KBM-7 (cell line): ENCODE measurements around the gene RNF148.
"Not testable (repeated sequence)": the region's sequence is repeated elsewhere in the genome, so short reads cannot be mapped to it uniquely, and the experiment has no call there.

Experiments used
- DNase-seq: peaks from one replicate; pipeline ENCODE4 v3.0.0-alpha.2; 2015
- in situ Hi-C: fragments of 300-500 bp; cut with MboI; formaldehyde crosslinking; loops from 2 replicates; pipeline ENCODE4 v1.14.3; 2020; ENCODE audit warnings: low sequenced_read_pairs, low pct_unique_long_range_greater_than_20kb, mixed read lengths

Gene RNF148

DNA sequence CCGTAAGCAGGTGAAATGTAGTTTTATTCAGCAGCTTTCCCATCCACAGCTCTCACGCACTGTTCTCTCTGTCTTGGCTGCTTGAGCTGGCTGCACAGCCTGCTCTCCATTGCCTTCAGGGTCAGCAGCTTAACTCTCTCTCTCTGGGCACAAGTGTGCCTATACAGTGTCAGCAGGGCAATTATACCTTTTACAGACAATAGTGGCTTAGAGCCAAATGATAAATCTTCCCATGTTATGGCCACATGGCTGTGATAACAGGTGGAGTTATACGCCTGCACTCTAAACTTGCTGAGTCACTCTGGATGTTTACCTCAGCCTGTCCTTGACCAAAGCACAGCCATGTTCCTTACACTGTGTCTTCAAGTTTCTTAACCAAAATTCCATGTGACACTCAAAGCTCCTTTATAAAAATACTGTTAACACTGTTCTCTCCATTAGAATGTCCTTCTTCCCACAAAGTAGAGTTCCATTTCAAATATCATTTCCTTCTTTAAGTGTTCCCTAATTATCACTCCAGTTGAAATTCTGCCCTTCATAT is 9.9 kb downstream of the RNF148 start:
- no peak for DNase-seq
- in situ Hi-C loops = no loop called here

DNA sequence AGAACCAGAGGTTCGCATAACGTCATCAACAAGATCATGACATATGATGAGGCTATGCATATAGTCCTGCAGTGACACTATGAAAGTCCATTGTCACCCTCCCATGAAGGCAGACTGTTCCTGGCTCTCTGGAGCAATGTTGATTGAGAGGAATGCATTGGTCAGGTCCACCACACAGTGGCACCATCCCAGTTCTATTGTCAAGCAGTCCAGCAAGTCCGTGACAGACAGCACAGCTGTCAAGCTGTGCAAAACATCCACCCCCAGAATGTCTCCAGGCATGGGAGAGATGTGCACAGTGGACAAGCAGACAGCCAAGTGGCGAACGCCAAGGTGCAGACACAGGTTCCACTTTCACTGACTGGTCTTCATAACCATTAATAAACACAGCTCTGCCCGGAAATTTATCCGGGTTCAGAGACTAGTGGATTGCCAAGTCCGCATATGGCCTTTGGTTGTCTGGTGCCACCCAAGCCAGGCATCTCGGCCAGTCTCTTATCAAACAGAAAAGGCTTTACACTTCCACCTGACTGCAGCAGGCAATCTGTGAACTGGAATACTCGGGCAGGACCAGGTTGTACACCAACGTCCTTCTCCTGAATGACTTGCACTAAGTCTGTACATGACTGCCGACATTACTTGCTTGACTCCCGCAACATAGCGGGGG is 11.0 kb downstream of the RNF148 start:
- in situ Hi-C loops = no loop called here

DNA sequence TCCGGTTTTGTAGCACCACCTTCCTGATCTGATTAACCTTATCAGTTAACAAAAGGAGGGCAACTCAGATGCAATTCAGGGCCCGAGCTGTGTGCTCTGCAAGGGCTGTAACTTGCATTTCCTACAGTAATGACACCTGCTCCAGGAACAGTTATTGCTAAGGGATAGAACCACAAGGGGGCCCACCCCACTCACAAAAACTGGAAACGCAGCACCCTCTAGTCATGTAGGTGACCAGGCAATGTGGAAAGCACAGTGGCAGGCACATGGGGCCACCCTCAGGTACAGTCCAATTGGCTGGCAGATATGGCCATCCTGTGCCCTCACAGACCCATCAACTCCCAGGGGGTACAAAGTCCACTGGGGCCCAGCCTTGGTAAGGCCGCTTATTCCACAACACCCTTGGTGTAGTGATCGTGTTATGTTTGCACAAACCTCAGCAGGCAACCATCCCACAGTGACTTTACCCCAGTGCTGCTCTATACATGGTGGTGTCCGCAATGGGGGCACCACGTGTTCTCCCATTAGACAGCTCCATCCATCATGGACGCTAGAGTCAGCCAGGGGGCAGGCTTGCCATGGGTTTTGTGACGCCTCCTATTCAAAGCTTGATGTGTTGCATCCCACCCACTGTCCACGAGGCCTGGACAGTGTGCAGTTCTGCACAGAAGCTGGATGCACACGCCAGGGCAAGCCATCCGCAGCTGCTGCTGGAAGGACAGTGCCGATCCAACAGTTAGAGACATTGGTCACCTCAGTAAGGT is 13.2 kb downstream of the RNF148 start:
- in situ Hi-C loops = no loop called here
- no peak for DNase-seq

More for the DNA sequence above, 11.0 kb downstream of the RNF148 start:
- no peak for DNase-seq

DNA sequence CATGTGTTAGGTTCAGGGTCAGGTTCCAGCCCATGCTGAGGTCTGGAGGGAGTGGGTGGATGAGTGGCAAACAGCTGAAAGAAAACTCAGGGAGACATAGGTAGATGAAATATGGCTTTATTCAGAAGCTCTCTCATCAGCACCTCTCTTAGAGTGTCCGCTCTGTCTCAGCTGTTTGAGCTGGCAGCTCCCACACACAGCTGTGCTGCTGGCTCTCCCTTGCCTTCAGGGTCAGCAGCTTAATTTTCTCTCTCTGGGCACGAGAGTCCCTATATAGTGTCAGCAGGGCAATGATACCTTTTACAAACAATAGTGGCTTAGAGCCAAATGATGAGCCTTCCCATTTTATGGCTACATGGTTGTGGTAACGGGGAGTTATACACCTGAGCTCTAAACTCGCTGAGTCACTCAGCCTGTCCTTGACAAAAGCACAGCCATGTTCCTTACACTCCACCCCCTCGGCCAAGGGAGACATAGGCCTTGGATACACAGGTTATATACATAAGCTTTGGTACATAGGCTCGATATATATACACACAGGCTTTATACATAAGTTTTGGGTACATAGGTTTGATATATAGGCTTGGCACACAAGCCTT is 14.2 kb downstream of the RNF148 start:
- in situ Hi-C loops = no loop called here
- no peak for DNase-seq

DNA sequence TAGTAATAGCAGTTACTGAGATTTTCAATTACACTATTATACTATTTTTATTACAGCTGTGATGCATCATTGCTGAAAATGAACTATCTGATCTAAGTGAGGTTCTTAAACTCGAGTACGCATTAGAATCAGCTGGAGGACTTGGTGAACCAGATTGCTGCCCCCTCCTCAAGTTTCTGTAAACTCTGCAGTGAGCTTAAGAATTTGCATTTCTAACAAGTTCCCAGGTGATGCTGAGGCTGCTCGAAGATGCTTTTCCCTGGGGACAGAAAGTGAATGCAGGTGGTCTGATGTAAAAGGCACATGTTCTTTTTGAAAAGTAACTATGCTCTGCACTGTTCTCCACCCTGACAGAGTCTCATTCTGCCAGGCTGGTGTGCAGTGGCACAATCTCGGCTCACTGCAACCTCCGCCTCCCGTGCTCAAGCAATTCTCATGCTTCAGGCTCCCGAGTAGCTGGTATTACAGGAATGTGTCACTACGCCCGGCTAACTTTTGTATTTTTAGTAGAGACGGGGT is 16.3 kb downstream of the RNF148 start:
- in situ Hi-C loops = no loop called here
- DNase-seq = no peak

DNA sequence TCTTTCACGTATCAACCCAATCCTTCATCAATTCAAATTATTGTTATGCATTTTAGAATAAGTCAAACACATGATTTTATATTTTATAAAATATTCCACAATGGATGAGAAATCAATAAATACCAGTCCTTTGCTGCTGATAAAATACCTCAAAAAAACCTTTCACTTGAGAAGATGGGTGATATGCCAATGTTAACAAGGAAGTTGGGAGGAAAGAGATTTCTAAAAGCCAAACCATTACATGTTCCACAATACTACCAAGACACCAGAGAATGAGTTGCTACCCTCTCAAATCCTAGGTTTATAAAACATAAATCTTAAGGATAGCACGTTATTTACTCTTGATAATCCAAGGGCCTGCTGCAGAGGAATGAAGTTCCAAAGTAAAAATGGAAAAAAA is 18.2 kb downstream of the RNF148 start:
- no peak for DNase-seq
- in situ Hi-C loops = no loop called here

DNA sequence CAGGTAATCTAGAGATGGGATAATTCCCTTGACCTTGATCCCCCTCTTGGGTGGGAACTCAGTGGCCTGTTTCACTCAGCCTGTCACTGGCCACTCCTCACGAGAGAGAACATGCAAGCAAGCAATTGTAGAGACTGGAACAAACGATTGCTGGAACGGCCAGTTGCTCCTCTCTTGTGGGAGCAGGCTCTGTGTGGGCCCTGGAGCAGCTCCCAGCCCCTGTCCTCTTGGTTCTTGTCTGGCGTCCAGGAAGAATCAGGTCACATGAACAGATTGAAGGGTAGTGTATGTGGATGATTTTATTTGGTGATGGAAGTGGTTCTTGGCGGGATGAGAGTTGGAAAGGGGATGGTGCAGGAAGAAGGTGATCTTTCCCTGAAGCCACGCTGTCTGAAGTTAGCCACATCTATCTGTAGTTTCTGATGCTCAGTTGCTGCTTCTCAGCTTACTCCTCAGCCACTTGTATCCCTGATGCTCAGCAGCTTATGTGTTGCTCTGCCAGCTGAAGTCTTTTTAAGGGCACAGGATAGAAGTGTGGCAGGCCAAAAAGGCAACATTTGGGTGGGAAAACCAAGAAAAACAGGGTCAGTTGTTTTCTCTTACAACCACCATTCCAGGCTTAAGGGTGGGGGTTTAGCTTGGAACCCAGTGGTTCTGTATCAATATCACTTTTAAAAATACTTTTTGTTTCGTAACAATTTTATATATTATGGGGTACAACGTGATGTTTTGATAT is 19.7 kb downstream of the RNF148 start:
- no peak for DNase-seq

DNA sequence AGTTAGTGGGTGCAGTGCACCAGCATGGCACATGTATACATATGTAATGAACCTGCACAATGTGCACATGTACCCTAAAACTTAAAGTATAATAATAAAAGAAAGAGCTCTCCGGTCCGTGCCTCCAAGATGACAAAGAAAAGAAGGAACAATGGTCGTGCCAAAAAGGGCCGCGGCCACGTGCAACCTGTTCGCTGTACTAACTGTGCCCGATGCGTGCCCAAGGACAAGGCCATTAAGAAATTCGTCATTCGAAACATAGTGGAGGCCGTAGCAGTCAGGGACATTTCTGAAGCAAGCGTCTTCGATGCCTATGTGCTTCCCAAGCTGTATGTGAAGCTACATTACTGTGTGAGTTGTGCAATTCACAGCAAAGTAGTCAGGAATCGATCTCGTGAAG is 21.5 kb downstream of the RNF148 start:
- in situ Hi-C loops = not testable (repeated sequence)

More for the DNA sequence above, 19.7 kb downstream of the RNF148 start:
- in situ Hi-C loops = no loop called here

DNA sequence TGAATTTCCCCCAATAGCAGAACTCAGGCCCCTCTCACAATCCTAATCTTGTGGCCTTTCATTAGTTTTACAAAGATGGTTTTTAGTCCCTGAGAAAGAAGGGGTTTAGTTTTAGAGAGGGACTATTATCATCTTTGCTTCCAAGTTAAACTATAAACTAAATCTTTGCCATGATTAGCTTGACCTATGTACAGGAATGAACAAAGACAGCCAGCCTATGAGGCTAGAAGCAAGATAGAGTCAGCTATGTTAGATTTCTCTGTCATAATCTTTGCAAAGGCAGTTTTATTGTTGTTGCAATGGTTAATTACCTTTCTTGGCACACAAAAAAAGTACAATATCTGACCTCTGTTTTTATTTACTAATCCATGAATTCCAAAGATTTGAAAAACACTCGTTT is 22.9 kb downstream of the RNF148 start:
- no peak for DNase-seq
- in situ Hi-C loops = no loop called here

More for the DNA sequence above, 21.5 kb downstream of the RNF148 start:
- DNase-seq = not testable (repeated sequence)

DNA sequence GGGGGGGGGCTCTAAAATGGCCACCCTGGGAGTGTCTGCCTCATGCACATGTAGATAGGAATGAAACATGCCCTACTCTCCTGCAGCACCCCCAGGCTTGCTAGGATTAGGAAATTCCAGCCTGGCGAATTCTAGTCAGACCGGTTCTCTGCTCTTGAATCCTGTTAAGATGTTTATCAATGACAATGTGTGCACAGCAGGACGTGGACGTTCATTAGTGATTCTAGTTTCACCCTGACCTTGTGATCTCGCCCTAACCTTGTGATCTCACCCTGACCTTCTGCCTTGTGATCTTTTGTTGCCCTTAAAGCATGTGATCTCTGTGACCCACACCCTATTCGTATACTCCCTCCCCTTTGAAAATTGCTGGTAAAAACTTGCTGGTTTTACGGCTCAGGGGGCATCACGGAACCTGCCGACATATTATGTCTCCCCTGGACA is 23.4 kb downstream of the RNF148 start:
- in situ Hi-C loops, DNase-seq: not testable (repeated sequence)

DNA sequence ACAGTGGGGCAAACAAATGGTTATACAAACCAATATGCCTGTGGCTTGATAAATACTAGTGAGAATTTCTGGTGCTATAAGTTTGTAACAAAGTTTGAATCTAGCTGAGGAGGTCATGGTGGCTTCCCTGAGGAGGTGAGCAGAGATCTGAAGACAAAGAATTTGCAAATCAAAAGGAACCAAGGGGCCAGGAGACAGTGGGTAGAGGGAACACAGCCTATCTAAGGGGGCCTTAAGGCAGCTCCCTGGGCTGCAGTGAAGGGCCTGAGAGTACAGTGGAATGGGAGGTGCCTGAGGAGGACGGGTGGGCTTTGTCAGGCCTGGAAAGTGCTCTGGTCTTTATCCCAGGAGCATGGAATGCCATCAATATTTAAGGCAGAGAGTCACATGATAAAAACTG is 25.6 kb downstream of the RNF148 start:
- in situ Hi-C loops = no loop called here
- DNase-seq = no peak

DNA sequence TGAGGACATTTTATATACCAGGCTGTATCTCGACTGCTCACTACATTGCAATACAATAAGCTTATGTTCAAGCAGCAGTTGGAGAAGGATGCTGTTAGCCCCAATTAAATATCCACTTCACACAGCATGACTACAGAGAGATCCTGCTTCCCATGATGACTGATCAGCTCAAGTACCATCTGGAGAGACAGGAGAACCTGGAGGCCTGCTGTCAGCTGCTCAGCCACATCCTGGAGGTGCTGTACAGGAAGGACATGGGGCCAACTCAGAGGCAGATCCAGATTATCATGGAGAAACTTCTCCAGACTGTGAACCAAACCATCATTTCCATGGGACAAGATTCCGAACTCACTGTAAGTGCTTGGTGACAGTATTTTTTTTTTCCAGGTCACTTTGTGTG is 26.3 kb downstream of the RNF148 start:
- in situ Hi-C loops = no loop called here
- DNase-seq = no peak

DNA sequence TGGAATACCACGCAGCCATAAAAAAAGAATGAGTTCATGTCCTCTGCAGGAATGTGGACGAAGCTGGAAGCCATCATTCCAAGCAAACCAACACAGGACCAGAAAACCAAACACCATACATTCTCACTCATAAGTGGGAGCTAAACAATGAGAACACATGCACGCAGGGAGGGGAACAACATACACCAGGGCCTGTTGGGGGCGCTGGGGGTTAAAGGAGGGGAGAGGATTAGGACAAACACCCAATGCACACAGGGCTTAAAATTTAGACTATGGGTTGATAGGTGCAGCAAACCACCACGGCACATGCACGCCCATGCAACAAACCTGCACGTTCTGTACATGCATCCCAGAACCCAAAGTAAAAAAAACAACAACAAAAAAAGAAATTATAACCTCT is 27.1 kb downstream of the RNF148 start:
- in situ Hi-C loops = no loop called here
- no peak for DNase-seq

DNA sequence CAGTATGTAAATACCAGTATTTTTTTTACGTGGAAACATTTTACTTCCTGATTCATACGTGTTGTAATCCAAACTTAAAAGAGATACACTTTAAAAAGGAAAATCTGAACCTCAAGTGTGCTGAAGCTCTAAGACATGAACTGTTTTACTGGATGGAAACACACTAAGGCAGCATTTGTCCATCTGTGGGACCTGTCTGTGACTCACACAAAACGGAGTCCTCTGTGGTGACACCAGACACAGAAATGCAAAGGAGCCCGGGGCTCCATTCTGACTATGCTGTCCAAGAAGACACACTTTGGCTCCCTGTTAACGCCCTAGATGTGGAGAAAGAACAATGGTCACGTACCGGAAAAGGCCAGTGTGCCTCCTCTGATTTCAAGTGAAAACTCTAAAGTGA is 27.7 kb downstream of the RNF148 start:
- DNase-seq = no peak

DNA sequence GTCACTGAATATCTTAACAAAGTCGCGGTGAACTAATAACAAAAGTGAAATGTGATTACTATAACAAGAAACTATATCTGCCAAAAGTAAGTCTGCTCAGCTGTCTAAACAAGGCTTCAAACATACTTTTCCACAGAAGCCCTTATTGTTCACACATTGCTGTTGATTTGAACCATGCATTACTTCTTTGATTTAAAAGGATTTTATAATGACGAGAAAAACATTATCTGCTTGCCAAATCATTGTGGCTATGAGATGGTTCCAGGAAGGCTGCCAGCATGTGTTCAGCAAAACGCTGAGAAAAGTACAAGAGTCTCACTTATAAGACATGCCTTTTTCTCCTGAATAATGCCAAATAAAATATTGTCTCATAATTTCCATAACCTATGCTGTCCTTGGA is 28.2 kb downstream of the RNF148 start:
- DNase-seq = no peak
- in situ Hi-C loops = no loop called here

More for the DNA sequence above, 27.7 kb downstream of the RNF148 start:
- in situ Hi-C loops = no loop called here

DNA sequence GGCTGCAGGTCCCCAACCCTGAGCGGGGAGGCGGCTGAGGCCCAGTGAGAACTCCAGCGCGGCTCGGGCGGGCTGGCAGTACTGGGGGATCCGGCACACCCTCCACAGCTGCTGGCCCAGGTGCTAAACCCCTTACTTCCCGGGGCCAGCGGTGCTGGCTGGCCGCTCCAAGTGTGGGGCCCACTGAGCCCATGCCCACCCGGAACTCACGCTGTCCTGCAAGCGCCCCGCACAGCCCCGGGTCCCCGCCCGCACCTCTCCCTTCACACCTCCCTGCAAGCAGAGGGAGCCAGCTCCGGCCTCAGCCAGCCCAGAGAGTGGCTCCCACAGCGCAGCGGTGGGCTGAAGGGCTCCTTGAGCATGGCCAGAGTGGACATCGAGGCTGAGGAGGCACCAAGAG is 28.8 kb downstream of the RNF148 start:
- DNase-seq = no peak
- in situ Hi-C loops = no loop called here

DNA sequence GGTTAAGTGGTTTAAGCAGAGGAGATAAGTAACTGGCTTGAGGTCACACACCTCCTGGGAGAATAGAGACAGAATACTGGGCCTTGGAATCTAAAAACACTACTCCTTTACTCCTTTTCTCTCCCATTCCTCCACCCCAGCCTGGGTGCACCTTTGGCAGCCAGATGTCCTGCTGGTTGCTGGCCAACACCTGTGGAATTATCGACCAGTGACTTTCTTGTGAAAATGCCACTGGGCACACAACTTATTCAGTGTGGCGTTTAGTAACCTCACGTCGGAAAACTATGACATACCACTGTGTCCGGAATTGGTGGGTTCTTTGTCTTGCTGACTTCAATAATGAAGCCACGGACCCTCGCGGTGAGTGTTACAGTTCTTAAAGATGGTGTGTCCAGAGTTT is 30.2 kb downstream of the RNF148 start:
- DNase-seq = no peak
- in situ Hi-C loops = no loop called here

DNA sequence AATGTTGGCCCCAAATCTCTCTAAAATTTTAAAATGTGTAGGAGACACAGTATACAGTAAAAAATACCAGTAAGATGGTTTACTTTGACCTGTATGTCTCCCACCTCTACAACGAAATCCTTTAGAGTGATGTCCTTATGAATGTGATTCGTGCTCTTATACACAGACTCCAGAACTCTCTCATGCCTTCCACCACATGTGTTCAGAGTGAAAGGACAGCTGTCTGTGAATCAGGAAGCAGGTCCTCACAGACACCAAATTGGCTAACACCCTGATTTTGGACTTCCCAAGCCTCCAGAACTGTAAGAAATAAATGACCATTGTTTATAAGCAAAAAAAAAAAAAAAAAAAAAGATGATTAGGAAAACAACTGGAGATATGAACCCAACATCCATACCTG is 39.0 kb downstream of the RNF148 start:
- DNase-seq = no peak
- in situ Hi-C loops = no loop called here

DNA sequence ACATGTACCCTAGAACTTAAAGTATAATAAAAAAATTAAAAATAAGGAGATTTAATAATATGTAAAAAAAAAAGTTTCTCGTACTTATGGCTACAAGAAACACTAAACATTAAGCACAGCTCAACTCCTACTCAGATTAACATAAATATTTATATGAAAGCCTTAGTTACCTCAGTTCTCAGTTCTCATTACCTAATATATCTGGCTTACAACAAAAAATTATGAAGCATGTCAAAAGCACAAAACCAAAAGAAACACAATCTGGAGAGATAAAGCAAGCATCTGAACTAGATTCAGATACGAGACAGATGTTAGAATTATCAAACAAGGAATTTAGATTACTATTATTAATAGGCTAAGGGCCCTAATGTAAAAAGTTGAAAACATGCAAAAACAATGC is 43.9 kb downstream of the RNF148 start:
- in situ Hi-C loops = no loop called here

More for the DNA sequence above, 43.9 kb downstream of the RNF148 start:
- DNase-seq = no peak
